Rectal smooth muscle tissue (tissue), 1 donor: ENCODE results near the gene PIK3R6.
"Not testable (repeated sequence)": the region's sequence is repeated elsewhere in the genome, so short reads cannot be mapped to it uniquely, and the experiment has no call there.

Experiments
- H3K27ac ChIP-seq: one replicate; pipeline ENCODE4 v1.7.0; 2013; ENCODE audit warnings: low read depth, low read length, inconsistent platforms
- H3K27me3 ChIP-seq: one replicate; pipeline ENCODE4 v1.7.0; 2013; ENCODE audit warnings: low read length; ENCODE audit not compliant: control insufficient read depth, insufficient read depth
- H3K36me3 ChIP-seq: one replicate; pipeline ENCODE4 v1.7.0; 2013; ENCODE audit warnings: low read length; ENCODE audit not compliant: control insufficient read depth, insufficient read depth
- H3K4me1 ChIP-seq: one replicate; pipeline ENCODE4 v1.7.0; 2013; ENCODE audit warnings: low read length; ENCODE audit not compliant: control insufficient read depth, insufficient read depth
- H3K4me3 ChIP-seq: one replicate; pipeline ENCODE4 v1.7.0; 2013; ENCODE audit warnings: low read length
- H3K9ac ChIP-seq: one replicate; pipeline ENCODE4 v1.7.0; 2013; ENCODE audit warnings: low read length

The PIK3R6 gene

DNA sequence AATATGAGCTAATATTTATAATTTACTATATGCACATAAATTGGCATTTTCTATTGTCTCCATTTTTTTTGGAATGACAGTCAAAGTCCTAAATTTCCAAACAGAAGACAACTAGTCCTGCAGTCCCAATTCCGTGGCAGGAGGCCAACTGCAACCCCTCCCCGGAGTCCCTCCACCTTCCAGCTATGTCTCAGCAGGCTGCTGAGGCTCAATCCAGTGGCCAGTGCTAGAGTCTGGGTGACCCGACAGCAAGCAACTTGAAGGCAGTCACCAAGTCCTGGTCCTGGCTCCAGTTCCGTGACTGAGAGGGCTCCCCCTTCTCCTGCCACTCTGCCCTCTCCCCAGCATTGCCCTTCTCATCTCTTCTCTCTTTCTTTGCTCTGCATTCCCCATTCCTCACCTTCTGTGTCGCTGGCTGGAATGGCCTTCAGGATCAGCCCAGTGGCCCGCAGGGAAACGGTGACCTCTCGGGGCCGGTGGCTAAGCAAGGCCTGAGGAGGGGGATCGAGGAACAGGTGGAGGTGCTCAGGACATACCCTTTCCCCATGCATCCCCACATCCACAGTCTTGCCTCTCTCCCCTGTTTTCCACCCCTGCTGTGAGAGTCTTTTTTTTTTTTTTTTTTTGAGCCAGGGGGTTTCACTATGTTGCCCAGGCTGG is 45.9 kb downstream of the PIK3R6 start:
- no peak overlapping the region for H3K9ac ChIP-seq
- H3K4me1 ChIP-seq, result no peaks in the 10 kb centered on the region
- H3K27me3 ChIP-seq, result no peaks in the 10 kb centered on the region
- no peak overlapping the region for H3K27ac ChIP-seq
- no peak overlapping the region for H3K4me3 ChIP-seq
- H3K36me3 ChIP-seq, result no peaks in the 10 kb centered on the region

DNA sequence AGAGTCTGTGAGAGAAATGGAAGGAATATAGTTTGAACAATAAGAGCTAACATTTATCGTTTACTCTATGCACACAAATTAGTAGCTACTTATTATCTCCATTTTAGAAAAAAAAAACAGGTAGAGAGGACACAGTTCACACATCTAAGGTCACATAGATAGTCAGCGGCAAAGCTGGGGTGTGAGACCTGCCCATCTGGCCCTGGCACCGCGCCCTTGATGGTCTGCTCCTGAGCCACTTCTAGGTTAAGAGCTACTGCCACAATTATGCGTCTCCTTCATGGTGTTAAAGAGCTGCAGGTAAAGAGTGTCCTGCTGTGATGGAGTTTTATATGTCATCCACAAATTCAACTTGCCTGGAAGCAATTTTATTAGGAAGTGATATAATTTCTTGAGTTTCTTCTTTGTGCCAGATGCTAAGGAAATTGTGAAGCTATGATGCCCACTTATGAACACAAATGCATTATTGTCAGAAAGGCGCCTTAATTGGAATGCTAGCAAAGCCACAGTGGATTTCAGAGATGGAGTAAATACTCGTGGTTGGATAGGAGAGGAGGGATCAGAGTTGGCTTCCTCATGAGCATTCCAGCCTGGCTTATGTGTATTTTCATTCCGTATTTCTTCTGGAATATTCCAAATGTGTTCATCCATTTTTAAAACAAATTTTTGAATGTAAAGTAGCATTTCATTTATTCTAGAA is 47.0 kb downstream of the PIK3R6 start:
- Histone ChIP-seq H3K4me1 (no peaks in the 10 kb centered on the region), H3K27ac (no peak overlapping the region), H3K4me3 (no peak overlapping the region), H3K36me3 (no peaks in the 10 kb centered on the region), H3K9ac (no peak overlapping the region), H3K27me3 (no peaks in the 10 kb centered on the region)

DNA sequence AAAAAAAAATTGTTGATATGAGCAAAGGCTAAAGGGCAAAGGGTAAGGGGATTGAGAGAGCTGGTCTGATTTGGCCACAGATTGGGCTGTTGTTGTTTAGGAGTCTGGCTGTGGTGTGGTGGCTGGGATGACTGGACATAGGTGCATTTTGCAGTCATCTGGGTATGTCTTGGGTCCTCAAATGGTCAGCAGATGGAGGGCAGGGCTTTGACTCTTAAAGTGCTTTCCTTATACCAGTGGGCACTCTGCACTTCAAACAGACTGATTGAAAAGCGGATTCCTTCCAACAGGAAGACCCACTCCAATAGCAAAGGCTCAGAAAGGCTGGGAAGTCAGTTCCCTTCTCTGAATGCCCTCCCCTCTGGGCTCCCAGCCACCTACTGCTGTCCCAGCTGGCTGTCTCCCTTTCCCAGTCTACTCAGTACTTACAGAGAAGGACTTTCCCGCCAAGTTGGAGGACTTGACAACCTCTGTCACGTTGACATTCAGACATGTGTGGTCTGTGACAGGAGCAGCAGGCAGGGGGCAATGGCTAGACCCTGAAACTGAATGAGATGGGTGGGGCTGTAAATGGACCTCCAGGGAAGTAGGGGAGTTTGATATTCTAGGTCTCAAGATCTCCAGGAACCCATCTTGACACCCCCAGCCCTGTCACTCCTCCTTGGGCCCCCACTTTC is 48.7 kb downstream of the PIK3R6 start:
- Histone ChIP-seq H3K27ac (no peak overlapping the region), H3K27me3 (no peaks in the 10 kb centered on the region), H3K36me3 (no peaks in the 10 kb centered on the region), H3K9ac (no peak overlapping the region), H3K4me1 (no peaks in the 10 kb centered on the region), H3K4me3 (no peak overlapping the region)

DNA sequence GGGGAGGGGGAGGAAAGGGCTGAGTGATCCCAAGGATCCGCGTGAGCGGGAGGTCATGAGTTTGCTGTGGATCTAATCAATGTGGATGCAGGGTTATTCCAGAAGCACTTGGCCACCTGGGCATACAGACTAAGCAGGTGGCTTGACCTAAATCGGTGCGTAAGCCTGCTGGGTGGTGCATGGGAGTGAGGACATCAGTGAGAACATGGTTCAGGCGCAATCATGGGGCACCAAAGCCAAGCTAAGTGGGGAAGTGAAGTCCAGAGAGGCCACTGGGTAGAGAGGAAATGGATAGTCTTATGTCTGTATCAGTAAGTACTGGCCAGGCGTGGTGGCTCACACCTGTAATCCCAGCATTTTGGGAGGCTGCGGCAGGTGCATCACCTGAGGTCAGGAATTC is 49.4 kb downstream of the PIK3R6 start:
- H3K4me3 ChIP-seq, result no peak overlapping the region
- no peak overlapping the region for H3K27ac ChIP-seq
- no peaks in the 10 kb centered on the region for H3K4me1 ChIP-seq
- H3K27me3 ChIP-seq, result no peaks in the 10 kb centered on the region
- H3K36me3 ChIP-seq, result no peaks in the 10 kb centered on the region
- H3K9ac ChIP-seq, result no peak overlapping the region

DNA sequence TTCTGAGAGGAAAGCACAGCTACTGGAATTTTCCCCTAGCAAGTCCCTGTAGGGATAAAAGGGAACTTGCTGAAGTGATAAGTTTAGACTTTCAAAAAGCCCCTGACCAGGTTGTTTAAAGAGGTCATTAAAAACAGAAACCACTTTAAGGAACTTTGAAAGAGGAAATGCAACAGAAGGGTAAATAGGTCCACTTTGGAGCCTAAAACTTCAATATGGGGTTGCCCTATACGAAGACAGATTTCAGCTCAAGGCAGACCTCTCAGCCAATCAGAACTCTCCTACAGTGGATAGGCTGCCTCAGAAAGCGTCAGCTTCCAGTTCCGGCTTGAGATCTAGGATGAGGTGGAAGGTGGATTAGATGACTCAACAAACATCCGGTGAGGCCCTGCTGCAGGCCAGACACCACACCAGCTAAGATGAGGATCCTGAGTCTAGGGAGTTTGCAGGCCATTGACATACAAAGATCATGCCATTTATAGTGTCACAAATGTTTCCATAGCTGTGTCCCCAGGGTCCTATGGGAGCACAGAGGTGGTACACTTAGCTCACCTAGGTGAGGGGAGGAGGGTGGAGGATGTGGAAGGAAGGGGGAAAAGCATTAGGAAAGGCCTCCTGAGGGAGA is 60.4 kb downstream of the PIK3R6 start:
- Histone ChIP-seq H3K4me3 (no peak overlapping the region), H3K9ac (no peak overlapping the region), H3K27me3 (no peaks in the 10 kb centered on the region), H3K4me1 (no peaks in the 10 kb centered on the region), H3K36me3 (no peaks in the 10 kb centered on the region), H3K27ac (no peak overlapping the region)

DNA sequence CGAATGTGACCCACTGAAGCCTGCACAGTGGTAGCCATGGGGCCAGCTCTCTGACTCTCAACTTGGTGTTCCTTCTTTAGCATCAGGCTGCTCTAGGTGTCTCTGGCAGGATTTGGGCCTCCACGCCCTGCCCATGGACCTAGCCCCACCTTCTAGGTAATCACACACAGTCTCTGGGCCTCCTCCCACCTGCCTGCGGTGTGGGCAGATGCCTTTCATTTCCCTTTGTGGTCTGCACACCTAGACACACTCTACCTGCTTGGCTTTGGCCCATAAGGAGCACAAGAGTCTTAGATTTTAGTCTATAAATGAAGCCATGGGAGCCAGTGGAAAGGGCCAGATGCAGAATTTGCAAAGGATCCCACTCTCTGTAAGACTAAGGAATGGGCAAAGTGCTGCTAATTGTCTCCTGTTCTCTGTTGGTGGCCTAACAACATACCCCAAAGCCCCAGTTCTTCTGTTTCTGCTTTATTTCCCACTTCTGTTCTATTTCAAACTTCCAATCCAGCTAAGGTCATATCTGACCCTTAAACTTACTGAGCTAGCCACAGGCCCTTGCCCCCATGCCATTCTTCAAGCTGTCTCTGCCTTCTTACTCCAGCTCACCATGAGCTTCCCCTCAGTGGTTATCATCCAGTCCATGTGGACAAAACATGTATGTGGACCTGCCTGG is 61.1 kb downstream of the PIK3R6 start:
- Histone ChIP-seq H3K4me1 (no peaks in the 10 kb centered on the region), H3K36me3 (no peaks in the 10 kb centered on the region), H3K27me3 (no peaks in the 10 kb centered on the region), H3K27ac (no peak overlapping the region), H3K4me3 (no peak overlapping the region), H3K9ac (no peak overlapping the region)

DNA sequence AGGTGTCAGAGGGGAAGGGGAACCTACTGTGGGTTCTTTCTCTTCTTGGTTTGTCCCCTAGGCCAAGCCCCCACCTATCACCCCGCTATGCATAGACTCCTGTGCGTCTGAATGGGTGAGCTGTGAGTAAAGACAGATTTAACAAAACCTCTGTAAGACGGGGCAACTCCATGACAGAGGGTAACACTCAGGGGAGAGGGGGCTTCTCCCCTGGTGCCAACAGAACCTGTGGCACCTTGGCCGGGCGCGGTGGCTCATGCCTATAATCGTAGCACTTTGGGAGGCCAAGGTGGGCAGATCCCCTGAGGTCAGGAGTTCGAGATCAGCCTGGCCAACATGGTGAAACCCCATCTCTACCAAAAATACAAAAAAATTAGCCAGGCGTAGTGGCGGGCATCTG is 62.1 kb downstream of the PIK3R6 start:
- not testable (repeated sequence) for H3K9ac ChIP-seq, H3K27me3 ChIP-seq, H3K4me3 ChIP-seq, H3K36me3 ChIP-seq, H3K27ac ChIP-seq, H3K4me1 ChIP-seq

DNA sequence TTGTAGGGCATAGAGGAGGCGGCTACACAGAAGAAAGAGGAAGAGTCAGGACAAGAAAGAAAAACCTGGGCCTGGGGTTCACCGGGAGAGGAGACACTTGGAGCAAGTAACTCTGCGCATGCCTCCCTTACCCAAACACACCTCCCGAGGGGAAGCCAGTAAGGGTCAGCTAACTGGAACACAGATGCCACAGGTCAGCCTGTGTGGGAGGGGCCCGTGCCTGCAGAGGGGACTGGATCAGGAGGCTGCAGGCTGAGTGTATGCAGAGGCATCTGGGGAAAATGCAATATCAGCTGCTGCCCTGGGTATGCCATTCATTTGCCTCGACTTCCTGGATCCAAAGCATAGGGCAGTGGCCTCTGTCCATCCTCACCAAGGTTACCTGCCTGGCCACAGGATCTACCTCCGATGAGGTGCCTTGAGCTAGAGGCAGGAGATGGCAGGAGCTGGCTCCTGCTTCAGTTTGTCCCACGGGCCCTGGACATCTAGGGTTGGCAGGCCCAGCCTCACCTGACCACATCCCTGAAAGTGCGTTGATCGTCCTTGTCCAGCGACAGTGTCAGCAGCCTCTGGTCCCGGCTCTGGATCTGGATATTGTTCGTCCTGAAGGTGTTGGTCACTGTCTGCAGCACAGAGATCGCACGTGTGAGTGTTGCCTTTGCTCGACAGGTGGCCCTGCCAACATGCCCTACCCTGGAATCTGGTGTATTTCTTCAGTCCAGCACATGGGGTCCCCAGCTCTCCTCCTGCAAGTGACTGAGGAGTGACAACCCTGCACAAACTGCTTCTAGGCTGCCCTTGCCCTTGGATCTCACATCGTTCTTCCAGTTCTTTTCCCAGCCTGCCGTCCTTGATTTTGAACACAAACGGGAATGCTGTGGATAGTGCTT is 63.7 kb downstream of the PIK3R6 start:
- Histone ChIP-seq H3K9ac (no peak overlapping the region), H3K36me3 (no peaks in the 10 kb centered on the region), H3K4me3 (no peak overlapping the region), H3K27me3 (no peaks in the 10 kb centered on the region), H3K4me1 (no peaks in the 10 kb centered on the region), H3K27ac (no peak overlapping the region)

DNA sequence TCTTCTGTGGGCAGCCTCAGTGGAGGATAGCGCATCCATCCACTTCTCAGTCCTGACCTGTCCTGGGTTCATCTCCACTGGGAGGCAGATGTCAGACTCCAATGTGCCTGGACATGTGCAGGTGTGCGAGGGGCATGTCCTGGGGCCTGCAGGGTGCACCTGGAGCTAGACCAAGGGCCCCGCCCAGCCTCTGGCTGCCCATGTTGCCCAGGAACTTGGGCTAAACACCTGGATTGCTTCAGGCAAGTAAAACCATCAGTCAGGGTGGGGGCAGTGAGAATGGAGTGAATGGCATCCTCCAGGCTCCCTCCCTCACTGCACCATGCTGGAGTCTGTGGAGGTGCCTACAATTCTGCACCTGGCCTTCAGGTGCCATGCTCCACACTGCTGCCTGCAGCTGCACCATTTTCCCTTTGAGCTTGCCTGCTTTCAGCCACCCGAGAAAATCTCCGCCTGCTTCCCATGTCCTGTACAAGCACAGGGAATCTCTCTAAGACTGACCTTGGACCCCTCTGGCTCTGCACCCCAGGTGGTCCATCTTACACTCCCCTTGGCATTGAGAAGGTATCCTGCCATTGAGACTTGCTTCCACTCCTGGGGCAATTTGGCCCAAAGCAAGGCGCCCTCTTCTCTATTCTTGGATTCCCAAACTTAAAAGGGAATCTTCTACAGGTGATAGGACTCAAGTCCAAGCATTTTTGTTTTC is 66.2 kb downstream of the PIK3R6 start:
- H3K27me3 ChIP-seq, result no peaks in the 10 kb centered on the region
- H3K4me3 ChIP-seq, result no peak overlapping the region
- H3K36me3 ChIP-seq, result no peaks in the 10 kb centered on the region

DNA sequence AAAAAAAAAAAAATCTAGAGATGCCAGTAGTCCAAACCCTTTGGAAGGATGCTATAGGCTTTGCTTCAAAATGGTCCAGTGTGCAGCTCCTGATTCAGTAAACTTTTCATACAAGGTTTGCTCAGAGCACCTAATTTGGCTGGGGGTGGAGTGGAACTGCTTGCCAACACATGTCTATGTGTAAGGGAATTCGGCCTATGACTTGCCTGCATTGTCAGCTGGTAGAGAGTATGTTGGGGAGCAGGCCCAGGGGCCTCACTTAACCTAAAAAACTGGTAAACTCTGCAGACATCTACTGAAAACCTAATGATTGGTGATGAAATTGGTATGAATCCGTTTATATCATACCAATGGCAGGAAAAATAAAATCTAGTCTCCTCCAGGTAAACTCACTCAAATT is 66.8 kb downstream of the PIK3R6 start:
- no peaks in the 10 kb centered on the region for H3K27me3 ChIP-seq
- H3K4me1 ChIP-seq, result no peaks in the 10 kb centered on the region
- H3K27ac ChIP-seq, result no peak overlapping the region
- no peak overlapping the region for H3K9ac ChIP-seq
- H3K4me3 ChIP-seq, result no peak overlapping the region
- H3K36me3 ChIP-seq, result no peaks in the 10 kb centered on the region

More for the DNA sequence above, 66.2 kb downstream of the PIK3R6 start:
- no peaks in the 10 kb centered on the region for H3K4me1 ChIP-seq
- H3K9ac ChIP-seq, result no peak overlapping the region
- H3K27ac ChIP-seq, result no peak overlapping the region

DNA sequence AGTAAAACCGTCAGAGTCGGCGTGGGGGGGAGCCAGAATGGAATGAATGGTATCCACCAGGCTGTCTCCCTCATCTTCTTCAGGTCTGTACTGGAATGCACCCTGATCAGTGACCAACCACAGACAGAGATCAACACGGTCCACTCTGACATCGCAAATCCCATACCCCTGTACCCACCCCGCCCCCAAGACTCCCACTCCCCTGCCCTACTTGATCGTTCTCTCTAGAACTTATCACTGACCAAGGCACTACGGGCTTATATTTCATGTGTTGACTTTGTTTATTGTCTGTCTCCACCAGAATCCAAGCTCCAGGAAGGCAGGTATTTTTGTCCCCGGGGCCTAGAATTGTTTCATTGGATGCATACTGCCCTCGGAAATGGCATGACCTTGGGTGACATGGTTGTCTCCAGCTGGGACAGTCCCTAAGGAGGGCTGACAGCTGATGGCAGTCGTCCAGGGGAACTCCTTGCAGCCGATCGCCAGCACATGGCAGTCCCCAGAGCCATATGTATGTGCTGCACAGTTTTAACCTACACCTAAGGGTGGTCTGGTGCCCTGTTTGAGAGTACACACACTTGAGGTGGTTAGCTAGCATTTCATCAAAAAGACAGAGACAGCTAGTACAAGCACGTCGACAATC is 67.8 kb downstream of the PIK3R6 start:
- Histone ChIP-seq H3K4me1 (no peaks in the 10 kb centered on the region), H3K4me3 (peak overlapping the region; percentile 19), H3K9ac (no peak overlapping the region), H3K36me3 (no peaks in the 10 kb centered on the region), H3K27me3 (no peaks in the 10 kb centered on the region), H3K27ac (no peak overlapping the region)
